Germinal center (tissue), 1 donor: ENCODE data around the gene SLC6A2.
A peak's percentile ranks its signal among the peaks of the same experiment; 100 is the strongest.

Source experiments
- DNase-seq: peaks from one replicate; pipeline ENCODE4 v3.0.0; 2012; ENCODE audit warnings: mixed read lengths, low spot score

SLC6A2 gene

GRCh38 chr16:55671974-55672280 is 16.1 kb downstream of the SLC6A2 start:
- DNase-seq, result no peak

GRCh38 chr16:55672471-55672870 is 16.7 kb downstream of the SLC6A2 start:
- no peak for DNase-seq

GRCh38 chr16:55678161-55678821 is 22.5 kb downstream of the SLC6A2 start:
- no peak for DNase-seq

GRCh38 chr16:55682086-55682485 is 26.3 kb downstream of the SLC6A2 start:
- no peak for DNase-seq

- no peak for DNase-seq
Observed at GRCh38 chr16:55685973-55686372, 30.2 kb downstream of the SLC6A2 start.

GRCh38 chr16:55686671-55687070 is 30.9 kb downstream of the SLC6A2 start:
- no peak for DNase-seq

- DNase-seq, result no peak
Observed at GRCh38 chr16:55687802-55688201, 32.0 kb downstream of the SLC6A2 start.

- DNase-seq, result no peak
Observed at GRCh38 chr16:55690841-55691240, 35.1 kb downstream of the SLC6A2 start.

- no peak for DNase-seq
Observed at GRCh38 chr16:55691771-55692170, 36.0 kb downstream of the SLC6A2 start.

GRCh38 chr16:55695595-55695994 is 39.8 kb downstream of the SLC6A2 start:
- DNase-seq, result no peak

GRCh38 chr16:55697867-55698266 is 42.1 kb downstream of the SLC6A2 start:
- no peak for DNase-seq

GRCh38 chr16:55698331-55698730 is 42.5 kb downstream of the SLC6A2 start:
- DNase-seq, result no peak

- DNase-seq, result no peak
Observed at GRCh38 chr16:55698946-55699345, 43.2 kb downstream of the SLC6A2 start.

- no peak for DNase-seq
Observed at GRCh38 chr16:55699616-55700015, 43.8 kb downstream of the SLC6A2 start.

GRCh38 chr16:55700067-55700466 is 44.3 kb downstream of the SLC6A2 start:
- DNase-seq, result no peak

GRCh38 chr16:55700961-55701360 is 45.2 kb downstream of the SLC6A2 start:
- DNase-seq, result no peak

- peak; percentile 41 for DNase-seq
Observed at GRCh38 chr16:55701442-55702319, 45.9 kb downstream of the SLC6A2 start.

- peak; percentile 24 for DNase-seq
Observed at GRCh38 chr16:55703003-55704001, 47.5 kb downstream of the SLC6A2 start.

- DNase-seq, result no peak
Observed at GRCh38 chr16:55706739-55707384, 51.1 kb downstream of the SLC6A2 start.

- no peak for DNase-seq
Observed at GRCh38 chr16:55709801-55710200, 54.0 kb downstream of the SLC6A2 start.

GRCh38 chr16:55710466-55710865 is 54.7 kb downstream of the SLC6A2 start:
- no peak for DNase-seq
